ENCODE data around the gene DDX60.
"Not testable (repeated sequence)": the region's sequence is repeated elsewhere in the genome, so short reads cannot be mapped to it uniquely, and the experiment has no call there.

Gene DDX60

GRCh38 chr4:168304744-168305459, 13.7 kb downstream of the DDX60 start:
- in situ Hi-C loops (cut with HindIII; ENCODE audit: low pct_ligation_motif_present, low pct_unique_long_range_greater_than_20kb, low sequenced_read_pairs): no loop called here
- no peak for DNase-seq

- in situ Hi-C loops (cut with HindIII; ENCODE audit: low pct_ligation_motif_present, low pct_unique_long_range_greater_than_20kb, low sequenced_read_pairs): not testable (repeated sequence)
Measured at GRCh38 chr4:168303430-168303829, 15.1 kb downstream of the DDX60 start.

GRCh38 chr4:168293386-168293975, 25.1 kb downstream of the DDX60 start:
- in situ Hi-C loops (cut with HindIII; ENCODE audit: low pct_ligation_motif_present, low pct_unique_long_range_greater_than_20kb, low sequenced_read_pairs): no loop called here
- no peak for DNase-seq

More at GRCh38 chr4:168303430-168303829, 15.1 kb downstream of the DDX60 start:
- not testable (repeated sequence) for DNase-seq

GRCh38 chr4:168291242-168291641, 27.3 kb downstream of the DDX60 start:
- DNase-seq: no peak
- in situ Hi-C loops (cut with HindIII; ENCODE audit: low pct_ligation_motif_present, low pct_unique_long_range_greater_than_20kb, low sequenced_read_pairs): no loop called here

DNA sequence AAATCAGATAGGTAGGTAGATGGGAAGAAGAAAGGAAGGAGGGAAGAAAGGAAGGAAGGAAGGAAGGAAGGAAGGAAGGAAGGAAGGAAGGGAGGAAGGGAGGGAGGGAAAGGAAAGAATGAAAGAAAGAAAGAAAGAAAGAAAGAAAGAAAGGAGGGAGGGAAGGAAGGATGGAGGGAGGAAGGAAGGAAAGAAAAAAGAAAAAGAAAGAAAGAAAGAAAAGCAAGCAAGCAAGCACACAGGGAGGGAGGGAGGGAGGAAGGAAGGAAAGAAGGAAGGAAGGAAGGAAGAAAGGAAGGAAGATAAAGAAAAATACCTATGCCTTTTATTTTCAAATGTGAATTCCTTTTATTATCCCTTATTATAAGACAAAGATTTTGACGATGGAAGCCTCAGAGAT, 32.7 kb downstream of the DDX60 start:
- DNase-seq; in situ Hi-C loops (cut with HindIII; ENCODE audit: low pct_ligation_motif_present, low pct_unique_long_range_greater_than_20kb, low sequenced_read_pairs): not testable (repeated sequence)

- in situ Hi-C loops (cut with HindIII; ENCODE audit: low pct_ligation_motif_present, low pct_unique_long_range_greater_than_20kb, low sequenced_read_pairs): no loop called here
- no peak for DNase-seq
Measured at GRCh38 chr4:168279556-168279955, 39.0 kb downstream of the DDX60 start.

GRCh38 chr4:168275836-168276235, 42.7 kb downstream of the DDX60 start:
- DNase-seq: no peak
- in situ Hi-C loops (cut with HindIII; ENCODE audit: low pct_ligation_motif_present, low pct_unique_long_range_greater_than_20kb, low sequenced_read_pairs): no loop called here

GRCh38 chr4:168274871-168275270, 43.7 kb downstream of the DDX60 start:
- DNase-seq: no peak
- in situ Hi-C loops (cut with HindIII; ENCODE audit: low pct_ligation_motif_present, low pct_unique_long_range_greater_than_20kb, low sequenced_read_pairs): no loop called here

GRCh38 chr4:168273838-168274237, 44.7 kb downstream of the DDX60 start:
- in situ Hi-C loops (cut with HindIII; ENCODE audit: low pct_ligation_motif_present, low pct_unique_long_range_greater_than_20kb, low sequenced_read_pairs): no loop called here
- no peak for DNase-seq

DNA sequence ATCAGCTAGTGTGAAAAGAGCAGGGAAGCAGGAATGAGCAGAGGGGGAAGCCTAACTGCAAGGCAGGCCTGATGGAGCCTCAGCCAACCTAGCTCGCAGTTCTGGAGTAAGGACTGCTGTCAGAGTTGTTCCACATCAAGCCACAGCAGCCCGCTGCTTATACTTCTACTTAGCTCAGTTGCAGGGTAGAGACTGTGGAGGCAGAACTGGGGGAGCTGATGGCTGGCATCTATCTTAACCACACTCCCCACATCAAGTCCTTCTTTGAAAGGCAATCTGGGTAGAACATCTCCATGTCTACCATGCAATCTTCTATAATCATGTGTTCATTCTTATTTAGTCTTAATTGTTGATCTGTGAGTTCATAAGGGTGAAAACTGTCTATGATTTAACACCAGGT, 46.1 kb downstream of the DDX60 start:
- no peak for DNase-seq
- in situ Hi-C loops (cut with HindIII; ENCODE audit: low pct_ligation_motif_present, low pct_unique_long_range_greater_than_20kb, low sequenced_read_pairs): no loop called here

- DNase-seq: no peak
- in situ Hi-C loops (cut with HindIII; ENCODE audit: low pct_ligation_motif_present, low pct_unique_long_range_greater_than_20kb, low sequenced_read_pairs): no loop called here
Measured at GRCh38 chr4:168269896-168270295, 48.7 kb downstream of the DDX60 start.

GRCh38 chr4:168265327-168265726, 53.2 kb downstream of the DDX60 start:
- in situ Hi-C loops (cut with HindIII; ENCODE audit: low pct_ligation_motif_present, low pct_unique_long_range_greater_than_20kb, low sequenced_read_pairs): no loop called here
- no peak for DNase-seq

GRCh38 chr4:168264903-168265302, 53.6 kb downstream of the DDX60 start:
- no peak for DNase-seq
- in situ Hi-C loops (cut with HindIII; ENCODE audit: low pct_ligation_motif_present, low pct_unique_long_range_greater_than_20kb, low sequenced_read_pairs): no loop called here

DNA sequence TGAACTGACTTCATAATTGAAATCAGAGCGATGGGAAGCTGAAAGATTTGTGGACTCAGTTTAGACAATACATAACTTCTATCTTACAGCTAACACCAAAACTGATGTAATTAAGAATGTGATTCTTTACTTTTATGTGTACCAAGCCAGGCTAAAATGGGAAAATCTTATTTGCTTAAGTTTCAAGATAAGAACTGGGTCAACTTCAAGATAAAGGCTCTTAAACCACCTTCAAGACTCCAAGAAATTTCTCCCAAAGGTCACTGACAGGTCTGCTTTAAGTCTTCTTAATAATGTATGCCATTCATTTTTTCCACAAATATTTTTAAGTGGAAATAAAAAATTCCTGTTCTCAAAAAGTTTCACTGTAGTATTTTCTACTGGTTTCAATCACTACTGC, 55.5 kb downstream of the DDX60 start:
- in situ Hi-C loops (cut with HindIII; ENCODE audit: low pct_ligation_motif_present, low pct_unique_long_range_greater_than_20kb, low sequenced_read_pairs): no loop called here
- no peak for DNase-seq

DNA sequence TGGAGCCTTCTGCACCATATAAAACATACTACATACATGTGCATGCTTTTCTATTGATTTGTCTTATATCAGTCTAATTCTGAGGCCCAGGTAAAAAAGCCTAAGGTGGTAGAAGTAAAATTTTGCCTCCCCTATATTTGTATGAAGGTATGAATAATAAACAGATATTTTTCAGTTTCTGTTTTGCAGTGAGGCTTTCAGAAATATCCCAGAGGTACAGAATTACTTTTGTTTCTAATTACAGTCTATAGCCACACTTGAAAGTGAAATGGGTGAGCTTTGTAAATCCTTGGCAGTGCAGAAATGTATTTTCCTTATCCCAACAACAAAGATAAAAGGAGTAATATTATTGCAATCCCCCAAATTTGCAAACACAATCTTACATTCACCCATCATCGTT, 59.5 kb downstream of the DDX60 start:
- DNase-seq: no peak
- in situ Hi-C loops (cut with HindIII; ENCODE audit: low pct_ligation_motif_present, low pct_unique_long_range_greater_than_20kb, low sequenced_read_pairs): no loop called here

- DNase-seq: no peak
- in situ Hi-C loops (cut with HindIII; ENCODE audit: low pct_ligation_motif_present, low pct_unique_long_range_greater_than_20kb, low sequenced_read_pairs): no loop called here
Measured at GRCh38 chr4:168257768-168258167, 60.8 kb downstream of the DDX60 start.

DNA sequence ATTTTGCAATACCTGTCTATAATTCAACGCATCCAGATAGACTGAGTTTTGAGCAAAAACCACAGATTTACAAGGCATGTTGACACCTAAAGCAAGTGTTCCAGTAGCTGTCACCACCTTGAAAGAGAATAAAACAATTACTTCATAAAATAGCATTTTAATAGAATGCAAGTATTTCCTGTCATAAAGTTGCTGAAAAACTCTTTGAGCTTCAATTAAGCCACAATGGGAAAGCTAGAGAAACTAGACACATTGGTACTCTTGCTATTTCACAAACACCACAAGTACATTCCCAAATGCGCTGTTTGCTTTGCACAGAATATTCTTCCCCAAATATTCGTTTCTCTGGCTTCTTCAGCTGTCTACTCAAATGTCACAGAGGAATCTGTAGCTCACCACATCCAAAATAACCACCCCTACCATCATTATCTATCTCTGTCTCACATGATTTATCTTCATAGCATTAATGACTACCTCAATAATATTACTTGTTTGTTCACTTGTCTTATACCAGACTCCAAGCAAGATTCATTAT, 70.3 kb downstream of the DDX60 start:
- in situ Hi-C loops (cut with HindIII; ENCODE audit: low pct_ligation_motif_present, low pct_unique_long_range_greater_than_20kb, low sequenced_read_pairs): no loop called here
- no peak for DNase-seq

- DNase-seq: no peak
- in situ Hi-C loops (cut with HindIII; ENCODE audit: low pct_ligation_motif_present, low pct_unique_long_range_greater_than_20kb, low sequenced_read_pairs): no loop called here
Measured at GRCh38 chr4:168247603-168248002, 70.9 kb downstream of the DDX60 start.

GRCh38 chr4:168241953-168242352, 76.6 kb downstream of the DDX60 start:
- in situ Hi-C loops (cut with HindIII; ENCODE audit: low pct_ligation_motif_present, low pct_unique_long_range_greater_than_20kb, low sequenced_read_pairs): no loop called here
- DNase-seq: no peak

DNA sequence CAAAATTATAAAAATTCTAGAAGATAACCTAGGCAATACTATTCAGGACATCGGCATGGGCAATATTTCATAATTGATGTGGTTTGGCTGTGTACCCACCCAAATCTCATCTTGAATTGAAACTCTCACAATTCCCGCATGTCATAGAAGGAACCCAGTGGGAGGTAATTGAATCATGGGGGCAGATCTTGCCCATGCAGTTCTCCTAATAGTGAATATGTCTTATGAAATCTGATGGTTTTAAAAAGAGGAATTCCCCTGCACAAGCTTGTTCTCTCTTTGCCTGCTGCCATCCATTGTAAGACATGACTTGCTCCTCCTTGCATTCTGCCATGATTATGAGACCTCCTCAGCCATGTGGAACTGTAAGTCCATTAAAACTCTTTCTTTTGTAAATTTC, 77.7 kb downstream of the DDX60 start:
- in situ Hi-C loops (cut with HindIII; ENCODE audit: low pct_ligation_motif_present, low pct_unique_long_range_greater_than_20kb, low sequenced_read_pairs): no loop called here
- no peak for DNase-seq
